IMR-90 (cell line): ENCODE results near the gene DCUN1D2. TPM values are rescaled to one million over a fixed set of nuclear protein-coding genes. Genes with fewer than 3 reads are reported as not detected.

ENCODE experiments used
- ATAC-seq: fragments of 200-7000 bp; cut with Tn5 transposase; 2 replicates; pipeline ENCODE4 v1.9.1; 2020; ENCODE audit warnings: low read depth, mild to moderate bottlenecking, moderate library complexity
- BruUV-seq: library from RNA; stranded (reverse); fragments of 400-500 nt; replicated peaks from 2 replicates; lab custom pipeline; 2021; lab: Mats Ljungman, UMichigan
- CTCF ChIA-PET: fragments of 300-600 bp; formaldehyde crosslinking; extraction: SDS; loops from one replicate; lab custom pipeline; 2021; ENCODE audit warnings: antibody characterized with exemption; lab: Yijun Ruan, JAX
- POLR2A ChIA-PET: fragments of 300-600 bp; sonication (Branson Sonifier 250); formaldehyde crosslinking; loops from one replicate; lab custom pipeline; 2022; ENCODE audit warnings: antibody characterized with exemption; ENCODE audit not compliant: unreplicated experiment; lab: Charles Lee
- DNase-seq: peaks from one replicate; pipeline ENCODE4 v3.0.0; 2013
- H2AFZ ChIP-seq: replicated peaks from 2 replicates; pipeline ENCODE3; 2013; ENCODE audit warnings: low read length, mild to moderate bottlenecking; ENCODE audit not compliant: poor library complexity
- H2AK5ac ChIP-seq: 2 replicates; pipeline ENCODE4 v1.6.1; 2013; ENCODE audit warnings: low read depth, low read length, inconsistent platforms
- H2AK9ac ChIP-seq: replicated peaks from 2 replicates; pipeline ENCODE3; 2013; ENCODE audit warnings: mild to moderate bottlenecking, low read depth, low read length, moderate library complexity; ENCODE audit not compliant: poor library complexity
- H2BK120ac ChIP-seq: 2 replicates; pipeline ENCODE4 v1.6.1; 2013; ENCODE audit warnings: low read depth, low read length, inconsistent platforms
- H2BK15ac ChIP-seq: 3 replicates; pipeline ENCODE4 v1.6.1; 2013; ENCODE audit warnings: low read depth, low read length, inconsistent platforms
- H2BK20ac ChIP-seq: 2 replicates; pipeline ENCODE4 v1.6.1; 2013; ENCODE audit warnings: low read depth, mild to moderate bottlenecking, inconsistent platforms, low read length, moderate library complexity
- H2BK5ac ChIP-seq: 2 replicates; pipeline ENCODE4 v1.6.1; 2013; ENCODE audit warnings: mild to moderate bottlenecking, low read depth, low read length, inconsistent platforms; ENCODE audit not compliant: poor library complexity, severe bottlenecking
- H3K14ac ChIP-seq: replicated peaks from 2 replicates; pipeline ENCODE4 v1.6.1; 2013; ENCODE audit warnings: low read depth, low read length, inconsistent platforms
- H3K18ac ChIP-seq: 2 replicates; pipeline ENCODE4 v1.6.1; 2013; ENCODE audit warnings: low read depth, low read length, control low read depth
- H3K23ac ChIP-seq: 2 replicates; pipeline ENCODE4 v1.6.1; 2013; ENCODE audit warnings: low read depth, low read length, inconsistent platforms
- H3K27ac ChIP-seq: 2 replicates; pipeline ENCODE4 v1.5.1; 2013; ENCODE audit warnings: mild to moderate bottlenecking, control low read depth, low read length; ENCODE audit not compliant: insufficient read depth
- H3K27me3 ChIP-seq: 2 replicates; pipeline ENCODE4 v1.6.1; 2013; ENCODE audit warnings: low read length; ENCODE audit not compliant: control insufficient read depth, insufficient read depth
- H3K36me3 ChIP-seq: 2 replicates; pipeline ENCODE4 v1.6.1; 2013; ENCODE audit warnings: low read length, mixed read lengths; ENCODE audit not compliant: control insufficient read depth, insufficient read depth
- H3K4ac ChIP-seq: 2 replicates; pipeline ENCODE4 v1.6.1; 2013; ENCODE audit warnings: low read depth, low read length, inconsistent platforms
- H3K4me1 ChIP-seq: 2 replicates; pipeline ENCODE4 v1.6.1; 2013; ENCODE audit warnings: low read length, mixed read lengths; ENCODE audit not compliant: control insufficient read depth, insufficient read depth
- H3K4me2 ChIP-seq: 2 replicates; pipeline ENCODE4 v1.6.1; 2013; ENCODE audit warnings: low read depth, mild to moderate bottlenecking, control low read depth, low read length, moderate library complexity
- H3K4me3 ChIP-seq: 2 replicates; pipeline ENCODE4 v1.5.1; 2013; ENCODE audit warnings: low read depth, mild to moderate bottlenecking, control low read depth, low read length, moderate library complexity; ENCODE audit not compliant: insufficient read depth
- H3K56ac ChIP-seq: 2 replicates; pipeline ENCODE4 v1.6.1; 2013; ENCODE audit warnings: low read length, inconsistent platforms; ENCODE audit not compliant: insufficient read depth; ENCODE audit errors: extremely low read depth
- H3K79me1 ChIP-seq, 2 experiments: 2 replicates each; pipeline ENCODE4 v1.6.1; 2013; ENCODE audit warnings: low read length in 2 of 2, inconsistent platforms in 1 of 2, low read depth in 1 of 2
- H3K9ac ChIP-seq: 2 replicates; pipeline ENCODE4 v1.6.1; 2013; ENCODE audit warnings: low read depth, low read length, control low read depth
- H3K9me1 ChIP-seq: 2 replicates; pipeline ENCODE4 v1.6.1; 2013; ENCODE audit warnings: low read length, inconsistent platforms; ENCODE audit not compliant: insufficient read depth
- H3K9me3 ChIP-seq: 2 replicates; pipeline ENCODE4 v1.6.1; 2013; ENCODE audit warnings: low read length; ENCODE audit not compliant: control insufficient read depth, insufficient read depth
- H4K20me1 ChIP-seq: 2 replicates; pipeline ENCODE4 v1.6.1; 2013; ENCODE audit warnings: low read length, inconsistent platforms; ENCODE audit not compliant: insufficient read depth
- H4K5ac ChIP-seq: 2 replicates; pipeline ENCODE4 v1.6.1; 2013; ENCODE audit warnings: mild to moderate bottlenecking, low read depth, low read length, control low read depth
- H4K8ac ChIP-seq, 2 experiments: 2 replicates each; pipeline ENCODE4 v1.6.1; 2013; ENCODE audit warnings: low read depth in 2 of 2, low read length in 2 of 2, control low read depth in 1 of 2, inconsistent platforms in 1 of 2
- H4K91ac ChIP-seq: 2 replicates; pipeline ENCODE4 v1.6.1; 2013; ENCODE audit warnings: low read depth, low read length, inconsistent platforms; ENCODE audit not compliant: insufficient read depth
- BHLHE40 ChIP-seq: fragments of 150-350 bp; IDR thresholded peaks from 2 replicates; pipeline ENCODE4 v1.6.1; 2016; ENCODE audit warnings: mild to moderate bottlenecking, low read depth, low read length
- CEBPB ChIP-seq: IDR thresholded peaks from 2 replicates; pipeline ENCODE4 v1.6.1; 2012; ENCODE audit warnings: low read depth, low read length, improper control_type of control experiment
- CHD1 ChIP-seq: IDR thresholded peaks from 2 replicates; pipeline ENCODE4 v1.6.1; 2012; ENCODE audit warnings: low read depth, low read length, improper control_type of control experiment
- FOS ChIP-seq: fragments of 150-350 bp; IDR thresholded peaks from 2 replicates; pipeline ENCODE4 v1.6.1; 2016; ENCODE audit warnings: low read depth, low read length
- MAFK ChIP-seq: IDR thresholded peaks from 2 replicates; pipeline ENCODE4 v1.6.1; 2012; ENCODE audit warnings: low read depth, low read length, improper control_type of control experiment
- MAZ ChIP-seq: IDR thresholded peaks from 2 replicates; pipeline ENCODE4 v1.6.1; 2012; ENCODE audit warnings: low read depth, mild to moderate bottlenecking, low read length, improper control_type of control experiment, moderate library complexity, borderline replicate concordance
- MXI1 ChIP-seq: IDR thresholded peaks from 2 replicates; pipeline ENCODE4 v1.6.1; 2012; ENCODE audit warnings: low read depth, mild to moderate bottlenecking, low read length, moderate library complexity, borderline replicate concordance
- NFE2L2 ChIP-seq: fragments of 150-350 bp; IDR thresholded peaks from 2 replicates; pipeline ENCODE4 v1.6.1; 2016; ENCODE audit warnings: low read depth, mild to moderate bottlenecking, low read length
- POLR2A ChIP-seq: IDR thresholded peaks from 2 replicates; pipeline ENCODE4 v1.6.1; 2012; ENCODE audit warnings: mild to moderate bottlenecking, low read depth, low read length
- RAD21 ChIP-seq: IDR thresholded peaks from 2 replicates; pipeline ENCODE4 v1.6.1; 2012; ENCODE audit warnings: low read length, improper control_type of control experiment
- RFX5 ChIP-seq: IDR thresholded peaks from 2 replicates; pipeline ENCODE4 v1.8.0; 2012; ENCODE audit warnings: low read depth, mild to moderate bottlenecking, low read length, moderate library complexity
- SMC3 ChIP-seq: fragments of 150-350 bp; IDR thresholded peaks from 2 replicates; pipeline ENCODE4 v1.6.1; 2016; ENCODE audit warnings: low read depth, mild to moderate bottlenecking, antibody characterized with exemption, low read length, moderate library complexity
- WGBS, 2 experiments: methylation state at CpG; one replicate each; pipeline versions ENCODE4 v1.1.5 to v1.1.7; 2013; ENCODE audit warnings: missing lambda C conversion rate in 2 of 2; ENCODE audit not compliant: insufficient read length in 1 of 2; ENCODE audit errors: extremely low coverage in 2 of 2; 5-methylcytosine and 5-hydroxymethylcytosine counted together
- dilution Hi-C: fragments of 300-500 bp; cut with HindIII; formaldehyde crosslinking; loops from one replicate; pipeline ENCODE4 v1.14.3; 2018; ENCODE audit warnings: low sequenced_read_pairs; ENCODE audit not compliant: unreplicated experiment
- in situ Hi-C: fragments of 300-500 bp; cut with MboI; formaldehyde crosslinking; loops from 3 replicates; pipeline ENCODE4 v1.14.3; 2019; ENCODE audit warnings: low sequenced_read_pairs, inconsistent platforms, mixed read lengths
- intact Hi-C: fragments of 100-400 bp; cut with micrococcal nuclease; formaldehyde crosslinking; loops from 2 replicates; pipeline ENCODE4 v1.10.0; 2022
- polyA plus RNA-seq, 3 experiments: library from polyadenylated mRNA; depleted of rRNA; stranded (reverse); fragments of >200 nt; gene quantifications; 2 replicates each; pipeline ENCODE4 v1.2.3, GENCODE V29; 2012; ENCODE audit warnings: low replicate concordance in 1 of 3
- total RNA-seq: library from RNA; depleted of rRNA; stranded (reverse); fragments of >200 nt; gene quantifications from 2 replicates; pipeline ENCODE4 v1.2.3, GENCODE V29; 2012
- TF ChIP-seq, protein P1 (sequence below): fragments of 150-350 bp; IDR thresholded peaks from 2 replicates; pipeline ENCODE4 v1.6.1; 2017; ENCODE audit warnings: mild to moderate bottlenecking, antibody characterized with exemption, low read length, low read depth
- TF ChIP-seq, protein P2 (sequence below): conservative IDR thresholded peaks from 2 replicates; pipeline ENCODE4 v1.5.1; 2012; ENCODE audit warnings: mild to moderate bottlenecking, low read depth, low read length, improper control_type of control experiment
- TF ChIP-seq, protein P3 (sequence below): fragments of 150-350 bp; IDR thresholded peaks from 2 replicates; pipeline ENCODE4 v1.6.1; 2016; ENCODE audit warnings: low read depth, mild to moderate bottlenecking, low read length, moderate library complexity, borderline replicate concordance

The DCUN1D2 gene
- total and polyA plus RNA-seq, 2 of the 4 experiments (the other 2 are of a cell fraction), result 8.1 to 11.5 TPM

- Histone ChIP-seq H2AFZ (peak overlapping the region; percentile 33), H3K27ac (no peak overlapping the region), H3K4me1 (no peaks in the 10 kb centered on the region), H3K79me1 (peaks cover 0 to 5% of the 10 kb centered on the region in 2 experiments; a peak in 2 of 4 replicates), H4K8ac (peak overlapping the region in 1 of 2 experiments; percentile 60; a peak in 1 of 4 replicates), H3K9ac (no peak overlapping the region), H2BK5ac (no peak overlapping the region), H4K20me1 (no peaks in the 10 kb centered on the region), H3K9me3 (no peaks in the 10 kb centered on the region), H2AK5ac (no peak overlapping the region), H3K18ac (no peak overlapping the region), H2BK120ac (no peak overlapping the region), H2BK20ac (no peak overlapping the region), H4K91ac (no peak overlapping the region), H2AK9ac (peak overlapping the region; percentile 65), H2BK15ac (no peak overlapping the region), H4K5ac (no peak overlapping the region), H3K56ac (no peak overlapping the region), H3K4ac (no peak overlapping the region), H3K4me3 (no peak overlapping the region), H3K27me3 (no peaks in the 10 kb centered on the region), H3K23ac (no peak overlapping the region), H3K14ac (no peak overlapping the region), H3K9me1 (peaks cover 6% of the 10 kb centered on the region), H3K36me3 (peaks cover 12% of the 10 kb centered on the region; the same call in 1 of the 2 replicates), H3K4me2 (no peak overlapping the region)
- dilution Hi-C loops (no loop called here), intact Hi-C loops (no loop called here), in situ Hi-C loops (no loop called here)
- DNase-seq (no peak), ATAC-seq (no peak)
- no TSS peak for BruUV-seq
- TF ChIP-seq, protein P1, sequence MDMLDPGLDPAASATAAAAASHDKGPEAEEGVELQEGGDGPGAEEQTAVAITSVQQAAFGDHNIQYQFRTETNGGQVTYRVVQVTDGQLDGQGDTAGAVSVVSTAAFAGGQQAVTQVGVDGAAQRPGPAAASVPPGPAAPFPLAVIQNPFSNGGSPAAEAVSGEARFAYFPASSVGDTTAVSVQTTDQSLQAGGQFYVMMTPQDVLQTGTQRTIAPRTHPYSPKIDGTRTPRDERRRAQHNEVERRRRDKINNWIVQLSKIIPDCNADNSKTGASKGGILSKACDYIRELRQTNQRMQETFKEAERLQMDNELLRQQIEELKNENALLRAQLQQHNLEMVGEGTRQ, result no peak
- TF ChIP-seq RAD21 (no peak), CHD1 (no peak), MAZ (no peak), NFE2L2 (no peak), SMC3 (no peak), BHLHE40 (no peak), CEBPB (no peak), RFX5 (no peak), MXI1 (no peak), MAFK (no peak), POLR2A (no peak), FOS (no peak)
- TF ChIP-seq, protein P2, sequence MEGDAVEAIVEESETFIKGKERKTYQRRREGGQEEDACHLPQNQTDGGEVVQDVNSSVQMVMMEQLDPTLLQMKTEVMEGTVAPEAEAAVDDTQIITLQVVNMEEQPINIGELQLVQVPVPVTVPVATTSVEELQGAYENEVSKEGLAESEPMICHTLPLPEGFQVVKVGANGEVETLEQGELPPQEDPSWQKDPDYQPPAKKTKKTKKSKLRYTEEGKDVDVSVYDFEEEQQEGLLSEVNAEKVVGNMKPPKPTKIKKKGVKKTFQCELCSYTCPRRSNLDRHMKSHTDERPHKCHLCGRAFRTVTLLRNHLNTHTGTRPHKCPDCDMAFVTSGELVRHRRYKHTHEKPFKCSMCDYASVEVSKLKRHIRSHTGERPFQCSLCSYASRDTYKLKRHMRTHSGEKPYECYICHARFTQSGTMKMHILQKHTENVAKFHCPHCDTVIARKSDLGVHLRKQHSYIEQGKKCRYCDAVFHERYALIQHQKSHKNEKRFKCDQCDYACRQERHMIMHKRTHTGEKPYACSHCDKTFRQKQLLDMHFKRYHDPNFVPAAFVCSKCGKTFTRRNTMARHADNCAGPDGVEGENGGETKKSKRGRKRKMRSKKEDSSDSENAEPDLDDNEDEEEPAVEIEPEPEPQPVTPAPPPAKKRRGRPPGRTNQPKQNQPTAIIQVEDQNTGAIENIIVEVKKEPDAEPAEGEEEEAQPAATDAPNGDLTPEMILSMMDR, result no peak
- TF ChIP-seq, protein P3, sequence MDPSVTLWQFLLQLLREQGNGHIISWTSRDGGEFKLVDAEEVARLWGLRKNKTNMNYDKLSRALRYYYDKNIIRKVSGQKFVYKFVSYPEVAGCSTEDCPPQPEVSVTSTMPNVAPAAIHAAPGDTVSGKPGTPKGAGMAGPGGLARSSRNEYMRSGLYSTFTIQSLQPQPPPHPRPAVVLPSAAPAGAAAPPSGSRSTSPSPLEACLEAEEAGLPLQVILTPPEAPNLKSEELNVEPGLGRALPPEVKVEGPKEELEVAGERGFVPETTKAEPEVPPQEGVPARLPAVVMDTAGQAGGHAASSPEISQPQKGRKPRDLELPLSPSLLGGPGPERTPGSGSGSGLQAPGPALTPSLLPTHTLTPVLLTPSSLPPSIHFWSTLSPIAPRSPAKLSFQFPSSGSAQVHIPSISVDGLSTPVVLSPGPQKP, result no peak
- CTCF ChIA-PET, result no interaction called here
- WGBS, 2 experiments, result no CpG with 5 or more reads among the region's 6 CpGs
- POLR2A ChIA-PET, result interaction anchor here (0.7 kb wide), 1 partner anchor 101 kb away, joined by 8 read pairs; no protein-coding TSS in a partner anchor
These were observed 42.0 kb downstream of the DCUN1D2 start for GRCh38 chr13:113448545-113448884.
